HG03045 (cell line): ENCODE data around the gene TTC39A.
"Not testable (repeated sequence)": the region's sequence is repeated elsewhere in the genome, so short reads cannot be mapped to it uniquely, and the experiment has no call there.

Experiments
- ATAC-seq: cut with Tn5 transposase; IDR thresholded peaks from one replicate; pipeline ENCODE4 v1.9.1; 2021; ENCODE audit warnings: mild to moderate bottlenecking, moderate library complexity; ENCODE audit not compliant: unreplicated experiment

The TTC39A gene

DNA sequence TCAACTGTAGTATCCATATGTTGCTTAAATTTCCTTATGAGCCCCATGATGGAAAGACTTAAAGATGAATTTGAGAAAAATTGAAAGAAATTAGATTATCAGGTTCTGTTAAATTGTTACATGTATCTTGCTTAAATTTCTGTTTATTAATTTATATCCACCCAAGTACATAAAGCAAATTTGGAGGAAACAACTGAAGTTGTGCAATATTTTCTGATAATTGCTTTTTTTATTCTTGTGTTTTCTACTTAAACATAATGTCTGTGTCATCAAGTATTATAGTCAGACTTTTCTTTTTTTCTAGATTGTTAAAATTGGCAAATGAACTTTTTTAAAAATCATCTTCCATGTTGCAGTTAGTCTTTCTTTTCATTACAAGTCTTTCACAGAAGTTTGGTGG, 57.4 kb downstream of the TTC39A start:
- ATAC-seq = no peak

DNA sequence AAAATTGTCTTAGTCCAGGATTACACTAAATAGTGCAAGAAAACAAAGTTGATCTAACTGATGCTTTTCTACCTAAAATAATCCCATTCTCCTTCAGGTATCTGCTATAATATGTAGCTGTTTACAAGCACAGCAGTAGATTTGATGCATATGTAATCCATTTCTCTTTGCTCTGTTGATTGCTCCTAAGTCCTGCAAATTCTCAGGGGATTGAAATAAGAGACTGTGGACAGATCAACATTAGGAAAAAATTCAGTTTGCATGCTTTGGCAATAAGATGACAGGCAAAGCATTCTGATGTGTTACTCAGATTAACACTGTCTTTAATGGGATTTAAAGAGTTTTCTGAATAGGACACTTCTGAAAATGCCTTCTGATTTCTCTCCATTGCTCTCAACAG, 59.6 kb downstream of the TTC39A start:
- ATAC-seq = no peak

DNA sequence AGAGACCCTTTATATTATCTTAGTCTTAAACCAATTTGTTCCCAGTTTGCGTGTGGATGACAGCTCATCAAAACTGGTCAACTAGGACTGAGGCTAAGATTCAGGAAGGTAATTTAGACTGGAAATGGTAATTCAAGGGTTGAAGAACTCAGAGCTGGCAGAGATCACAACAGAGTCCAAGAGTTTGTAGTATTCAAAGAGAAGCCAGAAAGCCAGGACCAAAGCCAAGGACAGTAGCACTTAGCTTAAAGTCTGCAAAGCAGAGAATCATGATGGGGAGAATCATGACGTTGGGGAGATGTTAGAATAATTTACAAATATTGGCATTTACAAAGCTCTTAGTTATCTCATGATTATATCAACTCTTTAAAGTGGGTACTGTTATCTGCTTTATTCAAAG, 61.7 kb downstream of the TTC39A start:
- ATAC-seq = no peak

DNA sequence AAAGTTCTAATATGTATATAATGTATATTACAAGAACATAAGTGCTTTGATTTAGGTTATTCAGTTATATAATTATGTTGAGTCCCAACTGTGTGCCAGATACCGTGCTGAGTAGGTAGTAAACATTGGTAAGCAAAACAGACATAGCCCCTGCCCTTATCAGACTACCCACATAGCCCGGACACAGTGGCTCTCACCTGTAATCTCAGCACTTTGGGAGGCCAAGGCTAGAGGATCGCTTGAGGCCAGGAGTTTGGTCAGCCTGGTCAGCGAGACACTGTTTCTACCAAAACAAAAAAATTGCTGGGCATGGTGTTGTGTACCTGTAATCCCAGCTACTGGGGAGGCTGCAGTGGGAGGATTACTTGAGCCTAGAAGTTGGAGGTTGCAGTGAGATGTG, 63.6 kb downstream of the TTC39A start:
- no peak for ATAC-seq

DNA sequence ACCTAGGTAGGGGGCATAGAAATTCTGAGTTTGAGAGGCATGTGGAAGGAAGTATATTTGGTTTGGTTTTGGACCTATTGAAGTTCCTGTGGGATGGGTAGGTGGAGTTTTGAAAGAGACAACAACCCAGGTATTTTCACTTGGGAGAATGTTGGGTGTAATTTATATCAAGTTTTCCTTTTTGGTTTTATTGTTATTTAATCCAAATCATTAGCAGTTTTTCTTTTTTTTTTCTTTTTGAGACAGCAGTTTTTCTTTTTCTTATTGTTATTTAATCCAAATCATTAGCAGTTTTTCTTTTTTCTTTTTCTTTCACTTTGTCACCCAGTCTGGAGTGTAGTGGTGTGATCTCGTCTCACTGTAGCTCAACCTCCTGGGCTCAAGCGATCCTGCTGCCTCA, 64.2 kb downstream of the TTC39A start:
- no peak for ATAC-seq

DNA sequence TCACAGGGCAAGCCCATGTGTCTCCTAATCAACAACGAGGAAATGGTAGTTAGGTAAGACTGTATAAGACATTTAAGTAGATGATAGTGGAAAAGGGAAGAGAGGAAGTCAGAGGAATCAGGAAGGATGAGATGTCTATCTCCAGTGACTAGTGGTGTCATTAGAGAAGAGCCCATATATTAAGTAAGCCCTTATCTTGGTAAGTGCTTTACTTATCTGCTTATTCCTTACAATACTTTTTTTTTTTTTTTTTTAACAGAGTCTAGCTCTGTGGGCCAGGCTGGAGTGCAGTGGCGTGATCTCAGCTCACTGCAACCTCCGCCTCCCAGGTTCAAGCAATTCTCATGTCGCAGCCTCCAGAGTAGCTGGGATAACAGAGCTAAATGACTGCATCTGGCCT, 64.7 kb downstream of the TTC39A start:
- ATAC-seq = no peak

DNA sequence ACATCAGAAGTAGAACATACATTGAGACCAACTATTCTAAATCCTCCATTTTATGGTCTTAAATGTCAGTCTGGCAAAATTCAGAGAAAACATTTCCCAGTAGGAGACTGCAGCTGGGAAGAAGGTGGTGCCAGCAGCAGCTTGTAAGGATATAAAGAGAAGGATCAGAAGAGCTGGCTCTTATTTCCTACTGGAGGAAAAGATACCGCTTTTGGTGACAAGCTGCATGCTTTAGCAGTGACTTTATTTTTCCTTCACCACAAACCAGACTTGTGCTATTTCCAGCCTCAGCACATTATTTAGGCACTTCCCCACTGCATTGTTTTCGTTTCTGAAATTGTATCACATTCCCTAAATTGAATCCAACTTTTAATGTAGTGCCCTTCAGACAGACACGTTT, 65.9 kb downstream of the TTC39A start:
- ATAC-seq = no peak

DNA sequence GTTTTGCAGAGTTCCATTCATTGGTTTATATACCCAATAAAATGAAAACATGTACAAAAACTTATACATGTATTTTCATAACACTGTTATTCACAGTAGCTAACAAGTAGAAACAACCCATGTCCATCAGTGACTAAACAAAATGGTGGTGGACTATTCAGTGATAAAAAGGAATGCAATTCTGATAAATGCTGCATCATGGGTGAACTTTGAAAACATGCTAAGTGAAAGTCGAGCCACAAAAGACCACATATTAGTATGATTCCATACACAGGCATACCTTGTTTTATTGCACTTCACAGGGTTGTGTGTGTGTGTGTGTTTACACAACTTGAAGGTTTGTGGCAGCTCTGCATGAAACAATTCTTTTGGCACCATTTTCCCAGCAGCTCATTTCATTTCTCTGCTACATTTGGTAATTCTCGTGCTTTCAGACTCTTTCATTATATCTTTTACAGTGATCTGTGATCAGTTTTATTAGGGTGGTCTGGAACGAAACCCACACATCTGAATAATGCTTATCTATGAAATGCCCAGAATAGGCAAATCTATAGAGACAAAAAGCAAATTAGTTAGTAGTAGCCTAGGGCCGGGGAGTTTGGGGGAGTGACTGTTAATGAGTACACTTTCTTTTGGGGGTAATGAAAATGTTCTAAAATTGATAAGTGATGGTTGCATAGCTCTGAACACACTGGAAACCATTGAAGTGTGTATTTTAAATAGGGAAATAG, 67.0 kb downstream of the TTC39A start:
- ATAC-seq = no peak

DNA sequence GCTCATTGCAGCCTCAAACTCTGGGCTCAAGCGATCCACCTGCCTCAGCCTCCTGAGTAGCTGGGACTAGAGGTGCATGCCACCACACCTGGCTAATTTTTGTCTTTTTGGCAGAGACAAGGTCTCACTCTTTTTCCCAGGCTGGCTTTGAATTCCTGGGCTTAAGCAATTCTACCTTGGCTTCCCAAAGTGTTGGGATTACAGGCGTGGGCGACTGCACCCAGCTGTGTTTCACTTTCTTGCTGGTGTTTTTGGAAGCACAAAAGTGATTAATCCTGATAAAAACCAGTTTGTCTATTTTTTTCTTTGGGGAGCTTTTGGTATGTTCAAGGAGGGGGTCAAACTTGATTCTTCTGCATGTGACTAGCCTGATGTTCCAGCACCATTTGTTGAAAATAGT, 75.0 kb downstream of the TTC39A start:
- ATAC-seq = no peak

DNA sequence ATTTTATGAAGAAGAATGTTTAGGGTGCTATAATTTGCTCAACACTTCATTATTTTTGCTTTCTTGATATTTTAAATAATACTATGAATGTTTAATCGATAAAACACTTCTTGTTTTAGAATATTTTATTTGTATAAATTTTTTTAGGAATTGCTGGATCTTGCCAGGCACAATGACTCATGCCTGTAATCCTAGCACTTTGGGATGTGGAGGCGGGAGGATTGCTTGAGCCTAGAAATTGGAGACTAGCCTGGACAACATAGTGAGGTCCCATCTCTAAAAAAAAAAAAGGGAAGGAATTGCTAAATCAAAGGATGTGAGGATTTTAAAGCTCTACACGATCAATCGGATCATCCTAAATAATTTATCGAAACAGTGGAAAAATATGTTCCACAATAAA, 76.7 kb downstream of the TTC39A start:
- ATAC-seq = no peak

DNA sequence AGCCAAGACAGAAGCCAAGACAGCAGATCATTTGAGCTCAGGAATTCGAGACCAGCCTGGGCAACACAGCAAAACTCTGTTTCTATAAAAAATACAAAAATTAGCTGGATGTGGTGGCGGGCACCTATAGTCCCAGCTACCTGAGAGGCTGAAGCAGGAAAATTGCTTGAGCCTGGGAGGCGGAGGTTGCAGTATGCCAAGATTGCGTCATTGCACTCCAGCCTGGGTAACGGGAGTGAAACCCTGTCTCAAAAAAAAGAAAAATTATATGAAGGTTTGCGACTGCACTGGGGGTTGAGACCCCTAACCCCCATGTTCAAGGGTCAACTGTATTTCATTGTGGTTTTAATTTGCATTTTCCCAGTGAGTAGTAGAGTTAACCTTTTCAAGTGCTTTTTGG, 78.0 kb downstream of the TTC39A start:
- no peak for ATAC-seq

DNA sequence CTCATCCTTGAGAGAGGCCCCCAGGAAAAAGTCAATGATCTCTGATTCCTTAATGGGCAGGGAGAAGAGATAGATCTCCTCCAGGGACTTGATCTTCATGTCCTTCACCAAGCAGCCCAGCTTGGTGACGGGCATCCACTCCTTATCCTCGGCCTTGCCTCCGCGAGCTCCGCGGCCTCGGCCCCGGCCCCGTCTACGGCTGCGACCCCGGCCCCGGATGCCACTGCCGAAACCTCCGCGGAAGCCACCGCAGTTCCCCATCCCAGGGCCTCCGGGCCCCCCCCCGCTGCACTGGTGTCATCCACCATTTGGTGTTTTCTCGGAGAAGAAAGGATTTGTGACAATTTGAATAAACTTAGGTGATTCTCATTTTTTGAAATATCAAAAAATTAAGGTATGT, 79.2 kb downstream of the TTC39A start:
- ATAC-seq = not testable (repeated sequence)

DNA sequence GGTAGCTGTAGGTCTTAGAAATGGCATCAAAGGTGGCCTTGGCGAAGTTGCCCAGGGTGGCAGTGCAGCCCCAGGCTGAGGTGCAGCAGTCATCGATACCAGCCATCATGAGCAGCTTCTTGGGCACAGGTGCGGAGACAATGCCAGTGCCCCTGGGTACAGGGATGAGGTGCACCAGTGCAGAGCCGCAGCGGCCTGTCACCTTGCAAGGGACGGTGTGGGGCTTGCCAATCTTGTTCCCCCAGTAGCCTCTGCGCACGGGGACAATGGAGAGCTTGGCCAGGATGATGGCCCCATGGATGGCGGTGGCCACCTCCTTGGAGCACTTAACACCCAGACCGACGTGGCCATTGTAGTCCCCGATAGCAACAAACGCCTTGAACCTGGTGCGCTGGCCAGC, 79.6 kb downstream of the TTC39A start:
- ATAC-seq = not testable (repeated sequence)

DNA sequence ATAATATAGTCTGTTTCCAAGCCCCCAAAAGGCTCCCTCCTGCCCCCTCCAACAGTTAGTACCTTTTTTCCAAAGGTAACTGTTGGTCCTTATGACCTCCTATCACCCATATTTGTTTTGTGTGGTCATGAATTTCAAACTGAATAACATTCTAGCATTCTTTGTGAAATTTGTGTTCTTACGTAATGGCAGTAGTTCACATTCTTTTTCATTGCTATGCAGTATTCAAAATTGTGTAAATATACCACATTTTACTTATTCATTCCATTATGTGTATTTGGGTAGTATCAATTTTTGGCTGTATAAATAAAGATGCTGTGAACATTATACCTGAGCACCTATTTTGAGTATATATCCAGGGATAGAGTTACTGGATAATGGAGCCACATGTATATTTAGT, 80.9 kb downstream of the TTC39A start:
- no peak for ATAC-seq

DNA sequence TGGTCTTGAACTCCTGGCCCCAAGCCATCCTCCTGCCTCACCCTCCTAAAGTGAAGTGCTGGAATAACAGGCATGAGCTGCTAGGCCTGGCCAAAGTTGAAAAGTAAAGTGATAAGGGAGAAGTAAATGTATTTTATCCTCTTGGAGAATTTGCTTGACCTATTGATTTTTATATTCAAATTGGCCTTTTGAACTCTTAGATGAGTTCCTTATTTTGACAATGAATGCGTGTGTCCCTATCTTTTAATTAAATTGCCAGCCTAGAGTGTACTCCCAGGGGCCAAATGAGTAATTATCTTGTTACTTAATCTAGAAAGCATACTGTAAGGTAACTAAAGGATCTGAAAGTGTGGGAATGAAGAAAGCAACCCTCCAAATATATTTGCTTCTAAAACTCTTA, 82.9 kb downstream of the TTC39A start:
- no peak for ATAC-seq

DNA sequence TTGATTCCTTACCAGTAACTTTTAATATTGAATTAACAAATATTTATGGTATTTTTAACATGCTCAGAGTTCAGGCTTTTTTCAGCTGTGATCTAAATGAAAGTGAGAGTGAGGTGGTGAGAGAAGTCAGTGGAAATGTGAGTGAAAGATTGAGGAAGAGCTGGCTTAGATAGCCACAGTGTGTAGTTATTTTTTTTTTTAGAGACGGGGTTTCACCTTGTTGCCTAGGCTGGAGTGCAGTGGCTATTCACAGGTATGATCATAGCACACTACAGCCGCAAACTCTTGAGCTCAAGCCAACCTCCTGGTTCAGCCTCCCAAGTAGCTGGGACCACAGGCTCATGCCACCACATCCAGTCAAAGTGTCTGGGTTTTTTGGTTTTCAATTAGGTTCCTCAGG, 83.3 kb downstream of the TTC39A start:
- no peak for ATAC-seq

DNA sequence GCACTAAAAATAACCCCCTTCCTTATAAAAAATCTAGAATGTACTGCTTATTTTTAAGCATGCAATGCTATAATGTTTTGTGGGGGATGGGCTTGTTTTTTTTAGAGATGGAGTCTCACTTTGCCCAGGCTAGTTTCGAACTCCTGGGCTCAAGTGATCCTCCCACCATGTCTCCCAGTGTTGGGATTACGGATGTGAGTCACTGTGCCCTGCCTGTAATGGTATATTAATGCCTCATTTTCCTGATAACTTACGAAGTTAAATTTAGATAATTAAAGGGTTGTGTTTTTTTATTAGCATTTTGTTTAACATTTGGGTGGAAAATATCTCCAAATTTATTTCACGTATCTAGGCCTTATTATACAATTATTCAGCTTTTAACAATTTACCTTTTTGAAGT, 87.8 kb downstream of the TTC39A start:
- ATAC-seq = no peak

DNA sequence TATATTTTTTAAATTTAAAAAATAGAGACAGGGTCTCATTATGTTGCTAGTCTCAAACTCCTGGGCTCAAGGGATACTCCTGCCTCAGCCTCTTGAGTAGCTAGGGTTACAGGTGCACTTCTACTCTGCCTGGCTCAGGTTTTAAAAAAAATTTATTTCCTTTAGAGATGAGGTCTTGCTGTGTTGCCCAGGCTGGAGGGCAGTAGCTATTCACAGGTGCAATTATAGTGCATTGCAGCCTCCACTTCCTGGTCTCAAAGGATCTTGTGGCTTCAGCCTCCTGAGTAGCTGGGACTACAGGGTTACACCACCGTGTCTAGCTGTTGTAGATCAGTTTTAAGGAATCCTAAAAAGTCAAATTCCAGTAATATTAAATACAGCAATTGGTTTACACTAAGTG, 89.2 kb downstream of the TTC39A start:
- no peak for ATAC-seq

DNA sequence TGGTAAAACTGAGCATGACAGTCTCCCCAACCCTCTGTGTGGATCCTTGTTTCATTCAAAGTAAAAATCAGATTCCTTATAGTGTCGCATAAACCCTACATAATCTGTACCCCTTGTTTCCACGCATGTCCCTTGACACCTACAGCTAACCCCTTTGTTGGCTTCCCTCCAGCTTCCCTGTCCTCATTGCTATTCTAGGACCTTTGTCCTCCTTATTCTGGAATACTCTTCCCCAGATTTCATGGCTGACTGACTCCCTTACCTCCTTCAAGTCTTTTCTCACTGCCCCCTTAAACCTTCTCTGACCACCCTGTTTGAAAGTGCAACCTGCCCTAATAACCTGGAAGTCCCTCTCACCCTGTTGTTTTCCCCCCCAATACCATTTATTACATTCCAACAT, 90.3 kb downstream of the TTC39A start:
- ATAC-seq = no peak

DNA sequence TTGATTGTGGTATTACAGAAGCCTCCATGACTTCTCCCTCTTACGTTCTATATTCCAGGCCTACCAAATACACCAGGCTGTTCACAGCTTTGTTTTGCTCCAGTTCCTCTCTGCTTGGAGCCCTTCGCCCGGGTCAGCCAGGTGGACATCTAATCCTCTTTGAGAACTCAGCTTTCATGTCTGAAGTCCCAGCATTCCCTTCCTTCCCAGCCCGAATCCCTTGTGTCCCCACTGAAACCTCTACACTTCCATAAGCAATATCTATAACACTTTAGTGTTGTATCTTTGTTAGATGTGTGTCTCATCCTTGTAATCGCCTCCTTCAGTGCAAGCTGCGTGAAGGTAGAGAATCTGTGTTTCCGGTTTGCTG, 92.3 kb downstream of the TTC39A start:
- ATAC-seq = no peak

DNA sequence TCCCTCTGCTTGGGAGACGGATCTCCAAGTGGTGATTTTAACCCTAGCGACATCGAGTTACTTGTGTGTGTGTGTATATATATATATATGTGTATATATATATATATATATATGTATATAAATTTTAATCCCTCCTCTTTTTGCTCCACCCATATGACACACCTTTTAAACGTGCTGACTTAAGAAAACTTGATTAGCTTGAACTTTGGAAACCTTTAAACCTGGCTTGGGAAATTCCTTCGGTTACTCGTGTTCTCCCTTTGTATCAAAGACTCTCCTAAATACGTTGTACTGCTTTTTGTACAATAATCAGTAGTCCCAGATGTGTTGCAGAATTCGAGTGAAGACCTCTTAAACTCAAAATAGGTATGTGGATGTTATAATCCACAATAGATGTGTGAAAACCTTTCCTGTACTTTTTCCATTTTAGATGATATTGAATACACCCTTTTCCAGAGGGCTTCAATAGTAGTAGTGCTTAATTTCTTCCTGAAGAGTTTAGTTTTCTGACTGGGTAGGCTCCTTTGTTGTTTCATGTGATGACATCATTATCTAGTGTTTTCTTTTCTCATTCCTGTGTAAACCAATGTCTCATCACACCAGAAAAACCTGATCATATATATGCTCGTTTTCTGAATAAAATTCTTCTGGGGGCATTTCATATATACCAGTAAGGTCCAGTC, 92.9 kb downstream of the TTC39A start:
- no peak for ATAC-seq
